Hepatocyte (in vitro differentiated cells): ENCODE measurements around the gene MED9.

Source experiments
- EZH2 ChIP-seq: fragments of 200-600 bp; sonication (generic); IDR thresholded peaks from 2 replicates; pipeline ENCODE4 v1.6.1; 2016; ENCODE audit warnings: antibody characterized with exemption, mild to moderate bottlenecking, borderline replicate concordance
- EZH2phosphoT487 ChIP-seq: fragments of 200-600 bp; sonication (generic); IDR thresholded peaks from one replicate; pipeline ENCODE4 v1.6.1; 2018; ENCODE audit warnings: antibody characterized with exemption, mild to moderate bottlenecking, low read depth, moderate library complexity; ENCODE audit not compliant: unreplicated experiment, severe bottlenecking
- TF ChIP-seq, protein P1 (sequence below): fragments of 200-600 bp; sonication (generic); IDR thresholded peaks from 2 replicates; pipeline ENCODE4 v1.5.1; 2016; ENCODE audit warnings: antibody characterized with exemption, mild to moderate bottlenecking; ENCODE audit not compliant: poor library complexity

DNA sequence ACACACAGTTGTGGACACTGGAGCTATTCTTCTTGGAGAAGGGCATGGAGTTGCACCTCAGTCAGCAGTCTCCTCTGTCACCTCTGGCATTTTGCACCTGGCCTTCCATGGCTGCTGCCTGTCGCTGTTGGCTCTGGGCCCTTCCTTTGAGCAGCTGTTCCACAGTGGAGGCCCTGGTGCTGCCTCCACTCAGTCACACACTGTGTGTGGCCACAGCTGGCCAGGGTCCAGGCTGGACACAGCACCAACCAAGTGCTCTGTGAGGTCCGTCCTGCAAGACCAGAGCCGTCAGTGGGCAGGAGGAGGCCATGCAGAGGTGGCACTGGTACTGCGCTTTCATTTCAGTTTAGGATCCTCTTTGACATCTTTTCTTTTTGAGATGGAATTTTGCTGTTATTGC lies 21.6 kb upstream of the MED9 start:
- TF ChIP-seq, protein P1, sequence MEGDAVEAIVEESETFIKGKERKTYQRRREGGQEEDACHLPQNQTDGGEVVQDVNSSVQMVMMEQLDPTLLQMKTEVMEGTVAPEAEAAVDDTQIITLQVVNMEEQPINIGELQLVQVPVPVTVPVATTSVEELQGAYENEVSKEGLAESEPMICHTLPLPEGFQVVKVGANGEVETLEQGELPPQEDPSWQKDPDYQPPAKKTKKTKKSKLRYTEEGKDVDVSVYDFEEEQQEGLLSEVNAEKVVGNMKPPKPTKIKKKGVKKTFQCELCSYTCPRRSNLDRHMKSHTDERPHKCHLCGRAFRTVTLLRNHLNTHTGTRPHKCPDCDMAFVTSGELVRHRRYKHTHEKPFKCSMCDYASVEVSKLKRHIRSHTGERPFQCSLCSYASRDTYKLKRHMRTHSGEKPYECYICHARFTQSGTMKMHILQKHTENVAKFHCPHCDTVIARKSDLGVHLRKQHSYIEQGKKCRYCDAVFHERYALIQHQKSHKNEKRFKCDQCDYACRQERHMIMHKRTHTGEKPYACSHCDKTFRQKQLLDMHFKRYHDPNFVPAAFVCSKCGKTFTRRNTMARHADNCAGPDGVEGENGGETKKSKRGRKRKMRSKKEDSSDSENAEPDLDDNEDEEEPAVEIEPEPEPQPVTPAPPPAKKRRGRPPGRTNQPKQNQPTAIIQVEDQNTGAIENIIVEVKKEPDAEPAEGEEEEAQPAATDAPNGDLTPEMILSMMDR: no peak
- no peak for TF ChIP-seq EZH2
- TF ChIP-seq EZH2phosphoT487: no peak
